Mammary epithelial cell (primary cell): ENCODE measurements around the gene SHC2.
"Not testable (repeated sequence)": the region's sequence is repeated elsewhere in the genome, so short reads cannot be mapped to it uniquely, and the experiment has no call there.

Experiments
- EZH2 ChIP-seq: IDR thresholded peaks from 2 replicates; pipeline ENCODE4 v1.6.1; 2012; ENCODE audit warnings: low read length, inconsistent platforms, borderline replicate concordance
- TF ChIP-seq, protein P1 (sequence below), 2 donors: IDR thresholded peaks in 1 of 2; conservative IDR thresholded peaks in 1 of 2; 2 replicates each; pipeline ENCODE4 v1.5.1; 2011 to 2012; ENCODE audit warnings: inconsistent platforms in 2 of 2, low read length in 2 of 2, mild to moderate bottlenecking in 2 of 2, control low read depth in 1 of 2, low read depth in 1 of 2; ENCODE audit not compliant: insufficient read depth in 1 of 2; ENCODE audit errors: extremely low read depth in 1 of 2

DNA sequence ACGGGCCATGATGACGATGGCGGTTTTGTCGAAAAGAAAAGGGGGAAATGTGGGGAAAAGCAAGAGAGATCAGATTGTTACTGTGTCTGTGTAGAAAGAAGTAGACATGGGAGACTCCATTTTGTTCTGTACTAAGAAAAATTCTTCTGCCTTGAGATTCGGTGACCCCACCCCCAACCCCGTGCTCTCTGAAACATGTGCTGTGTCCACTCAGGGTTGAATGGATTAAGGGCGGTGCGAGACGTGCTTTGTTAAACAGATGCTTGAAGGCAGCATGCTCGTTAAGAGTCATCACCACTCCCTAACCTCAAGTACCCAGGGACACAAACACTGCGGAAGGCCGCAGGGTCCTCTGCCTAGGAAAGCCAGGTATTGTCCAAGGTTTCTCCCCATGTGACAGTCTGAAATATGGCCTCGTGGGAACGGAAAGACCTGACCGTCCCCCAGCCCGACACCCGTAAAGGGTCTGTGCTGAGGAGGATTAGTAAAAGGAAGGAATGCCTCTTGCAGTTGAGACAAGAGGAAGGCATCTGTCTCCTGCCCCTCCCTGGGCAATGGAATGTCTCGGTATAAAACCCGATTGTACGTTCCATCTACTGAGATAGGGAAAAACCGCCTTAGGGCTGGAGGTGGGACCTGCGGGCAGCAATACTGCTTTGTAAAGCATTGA is 74.1 kb downstream of the SHC2 start:
- TF ChIP-seq, protein P1, sequence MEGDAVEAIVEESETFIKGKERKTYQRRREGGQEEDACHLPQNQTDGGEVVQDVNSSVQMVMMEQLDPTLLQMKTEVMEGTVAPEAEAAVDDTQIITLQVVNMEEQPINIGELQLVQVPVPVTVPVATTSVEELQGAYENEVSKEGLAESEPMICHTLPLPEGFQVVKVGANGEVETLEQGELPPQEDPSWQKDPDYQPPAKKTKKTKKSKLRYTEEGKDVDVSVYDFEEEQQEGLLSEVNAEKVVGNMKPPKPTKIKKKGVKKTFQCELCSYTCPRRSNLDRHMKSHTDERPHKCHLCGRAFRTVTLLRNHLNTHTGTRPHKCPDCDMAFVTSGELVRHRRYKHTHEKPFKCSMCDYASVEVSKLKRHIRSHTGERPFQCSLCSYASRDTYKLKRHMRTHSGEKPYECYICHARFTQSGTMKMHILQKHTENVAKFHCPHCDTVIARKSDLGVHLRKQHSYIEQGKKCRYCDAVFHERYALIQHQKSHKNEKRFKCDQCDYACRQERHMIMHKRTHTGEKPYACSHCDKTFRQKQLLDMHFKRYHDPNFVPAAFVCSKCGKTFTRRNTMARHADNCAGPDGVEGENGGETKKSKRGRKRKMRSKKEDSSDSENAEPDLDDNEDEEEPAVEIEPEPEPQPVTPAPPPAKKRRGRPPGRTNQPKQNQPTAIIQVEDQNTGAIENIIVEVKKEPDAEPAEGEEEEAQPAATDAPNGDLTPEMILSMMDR (conservative IDR thresholded peaks at IDR 0.05 in 1 of 2, IDR thresholded peaks at IDR 0.05 in 1 of 2; ENCODE audit: extremely low read depth in 1 of 2, insufficient read depth in 1 of 2, low read depth in 1 of 2, low read length in 2 of 2), result not testable (repeated sequence)
- TF ChIP-seq EZH2, result not testable (repeated sequence)
